ENCODE results near the gene LIFR.

The LIFR gene

DNA sequence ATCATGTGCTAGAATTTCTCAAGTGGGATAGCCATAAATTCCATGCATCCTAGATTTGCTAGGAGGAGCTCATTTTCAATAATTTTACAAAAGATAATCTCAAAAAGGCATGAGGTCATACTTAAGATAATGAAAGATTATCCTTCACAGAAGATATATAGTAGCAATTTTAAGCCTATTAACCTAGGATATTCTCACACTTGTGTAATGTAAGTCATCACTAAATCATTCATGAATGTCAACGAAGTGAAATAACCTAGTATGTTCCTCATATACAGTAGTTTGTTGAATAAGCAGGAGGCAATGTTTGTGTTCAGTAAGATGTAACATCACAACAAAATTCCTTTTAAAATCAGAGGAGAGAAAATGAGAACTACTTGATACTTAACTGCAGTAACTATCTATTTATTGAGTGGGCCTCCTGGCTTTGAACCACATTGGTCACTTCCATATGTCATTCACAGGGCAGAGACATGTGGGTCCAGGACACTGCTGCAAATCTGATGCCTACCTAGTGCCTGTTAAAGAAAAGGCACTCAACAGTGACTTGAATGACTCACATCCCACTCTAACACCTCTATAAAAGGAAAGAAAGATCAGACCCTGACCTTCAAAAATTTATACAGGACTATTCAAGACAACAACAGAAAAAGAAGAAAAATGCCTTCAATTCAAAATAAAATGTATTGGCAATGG, 8.2 kb downstream of the LIFR start:
- DNase-seq (ENCODE audit: low spot score), result no peak

DNA sequence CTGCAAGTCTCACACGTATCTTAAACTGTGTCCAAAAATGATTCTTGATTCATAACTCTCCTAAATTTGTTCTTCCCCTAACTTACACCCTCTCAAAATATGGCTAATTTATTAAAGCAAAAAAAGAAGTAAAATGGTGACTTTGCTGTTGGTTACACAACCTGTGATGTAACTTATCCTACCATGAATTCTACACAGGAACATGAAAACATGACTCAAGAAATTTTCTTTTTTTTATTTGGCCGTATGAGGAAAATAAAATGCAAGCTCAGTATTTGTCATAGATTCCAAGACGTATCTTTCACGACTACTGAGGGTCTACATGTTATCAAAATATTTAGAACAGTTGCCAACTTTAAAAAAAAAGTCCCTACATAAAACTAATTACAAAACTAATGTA, 9.2 kb downstream of the LIFR start:
- DNase-seq (ENCODE audit: low spot score), result no peak

DNA sequence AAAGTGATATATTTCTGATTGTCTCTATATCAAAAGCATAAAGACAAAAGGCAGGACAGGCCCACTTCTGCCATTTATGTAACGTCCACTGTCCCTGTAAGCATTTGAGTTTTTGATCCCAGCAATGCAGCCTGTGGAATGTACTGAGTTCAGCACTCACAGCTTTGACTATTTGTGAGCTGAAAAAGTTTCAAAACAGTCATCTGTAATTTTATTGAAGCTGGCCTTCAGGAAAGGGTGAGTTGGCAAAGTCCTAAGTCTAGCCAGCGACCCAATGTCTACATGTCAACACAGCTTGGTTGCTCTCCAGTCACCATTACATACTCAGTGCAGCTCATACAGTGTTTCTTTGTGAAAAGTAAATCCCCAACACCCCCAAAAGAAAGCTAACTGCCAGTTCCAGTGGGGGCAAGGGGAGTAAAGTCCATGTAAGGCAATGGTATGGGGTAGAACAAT, 9.7 kb downstream of the LIFR start:
- no peak for DNase-seq (ENCODE audit: low spot score)

DNA sequence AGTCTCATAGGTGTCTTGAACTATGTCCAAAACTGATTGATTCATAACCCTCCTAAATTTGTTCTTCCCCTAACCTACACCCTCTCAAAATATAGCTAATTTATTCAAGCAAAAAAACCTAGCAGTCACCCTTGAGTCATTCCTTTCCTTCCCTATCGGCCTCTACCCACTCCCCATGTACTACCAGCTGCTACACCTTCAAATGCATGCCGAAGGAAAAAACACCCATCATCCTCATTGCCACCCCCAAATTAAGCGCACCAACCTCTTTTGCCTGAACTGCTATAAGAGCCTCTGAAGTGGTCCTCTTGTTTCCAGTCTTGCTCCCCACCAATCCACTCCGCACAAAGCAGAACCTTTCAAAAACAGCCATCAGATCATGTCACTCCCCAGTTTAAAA, 12.6 kb downstream of the LIFR start:
- DNase-seq (ENCODE audit: low spot score), result no peak

DNA sequence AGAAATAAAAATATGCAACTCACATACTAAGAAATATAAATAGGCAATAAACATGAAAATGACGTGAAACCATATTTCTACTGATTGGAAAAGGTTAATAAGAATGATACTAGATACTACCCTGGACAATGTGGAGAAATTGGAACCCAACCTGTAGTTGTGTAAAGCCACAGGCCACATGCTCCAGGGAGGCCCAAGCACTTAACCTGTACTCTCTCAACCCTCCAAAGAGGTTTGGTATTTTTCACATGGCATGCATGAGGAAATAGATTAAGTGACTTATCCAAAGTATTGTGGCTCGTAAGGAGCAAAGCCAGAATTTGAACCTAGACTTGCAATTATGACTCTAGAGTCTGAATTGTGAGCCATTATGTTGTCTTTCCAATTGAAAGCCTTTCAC, 13.4 kb downstream of the LIFR start:
- DNase-seq (ENCODE audit: low spot score), result no peak

DNA sequence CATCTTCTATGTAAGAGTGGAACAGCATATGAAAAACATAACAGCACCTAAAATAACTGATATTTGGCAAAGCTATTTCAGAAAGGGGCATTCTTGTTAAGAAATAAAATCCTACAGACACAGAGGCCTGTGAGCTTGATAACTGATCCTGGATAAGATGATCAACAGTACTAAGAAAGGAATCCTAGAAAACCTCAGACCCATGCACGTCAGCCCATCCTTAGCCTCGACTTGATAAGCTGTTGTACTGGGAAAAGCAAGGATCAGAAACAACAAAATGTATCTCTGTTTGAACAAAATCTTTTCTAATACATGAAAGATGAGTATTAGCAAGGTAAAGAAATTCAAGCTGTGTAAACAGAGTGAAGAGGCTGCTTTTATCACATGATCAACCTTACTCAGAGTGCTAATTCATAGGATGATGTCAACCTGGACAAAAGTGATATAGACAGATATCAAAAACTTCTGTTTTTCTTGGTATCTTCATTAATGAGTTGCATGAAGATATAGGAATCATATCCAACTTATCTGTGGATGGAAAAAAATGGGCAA, 15.2 kb downstream of the LIFR start:
- DNase-seq (ENCODE audit: low spot score), result no peak

DNA sequence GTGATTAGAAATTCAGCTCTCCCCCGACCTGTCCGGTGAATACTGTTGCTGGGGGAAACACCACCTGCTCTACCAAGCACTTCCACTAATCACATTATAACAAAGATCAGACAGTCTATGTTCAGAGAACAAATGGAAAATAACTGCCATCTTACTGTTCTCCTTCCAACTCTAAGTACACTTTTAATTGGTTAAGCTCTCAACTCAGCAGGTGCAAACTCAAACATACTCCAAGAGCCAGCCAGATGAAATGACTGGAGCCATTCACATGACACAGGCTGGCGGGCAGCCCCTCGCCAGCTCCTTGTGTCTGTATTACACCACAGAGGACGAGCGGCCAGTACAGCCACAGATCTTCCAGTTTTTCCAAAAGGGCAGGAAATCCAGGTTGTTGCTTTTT, 16.1 kb downstream of the LIFR start:
- DNase-seq (ENCODE audit: low spot score), result no peak

DNA sequence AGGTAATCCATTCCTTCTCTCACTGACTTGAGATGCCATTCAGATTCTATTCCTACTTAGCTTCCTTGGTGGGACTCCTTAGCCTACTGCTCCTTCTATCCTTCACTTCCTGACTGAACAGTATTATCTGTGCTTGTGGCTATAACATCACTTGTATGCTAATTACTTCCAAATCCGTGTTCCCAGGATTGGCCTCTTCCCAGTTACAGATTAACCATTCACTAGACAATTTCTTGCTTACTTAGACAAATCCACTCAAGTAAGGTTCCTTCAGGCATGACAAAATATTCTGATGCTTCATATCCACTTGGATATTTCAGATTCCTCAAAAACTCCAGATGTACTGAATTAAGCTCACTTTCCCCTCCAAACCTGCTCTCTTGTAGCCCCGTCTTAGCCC, 18.3 kb downstream of the LIFR start:
- DNase-seq (ENCODE audit: low spot score), result no peak

DNA sequence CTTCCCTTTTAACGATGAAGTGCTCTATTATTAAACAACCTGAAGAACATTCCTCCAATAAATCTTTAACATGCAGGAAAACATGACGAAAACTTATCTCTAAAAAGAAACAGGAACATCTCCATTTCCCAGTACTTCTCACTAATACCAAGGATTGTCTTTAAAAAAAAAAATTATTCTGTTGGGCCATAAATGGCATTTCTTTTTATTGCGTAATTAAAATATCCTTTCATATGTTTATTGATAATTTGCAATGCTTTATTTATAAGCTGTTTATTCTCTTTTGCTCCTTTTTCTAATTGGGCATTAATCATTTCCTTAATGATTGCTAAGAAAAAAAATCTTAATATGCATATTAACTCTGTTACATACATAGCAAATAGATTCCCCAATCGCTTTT, 18.9 kb downstream of the LIFR start:
- no peak for DNase-seq (ENCODE audit: low spot score)

DNA sequence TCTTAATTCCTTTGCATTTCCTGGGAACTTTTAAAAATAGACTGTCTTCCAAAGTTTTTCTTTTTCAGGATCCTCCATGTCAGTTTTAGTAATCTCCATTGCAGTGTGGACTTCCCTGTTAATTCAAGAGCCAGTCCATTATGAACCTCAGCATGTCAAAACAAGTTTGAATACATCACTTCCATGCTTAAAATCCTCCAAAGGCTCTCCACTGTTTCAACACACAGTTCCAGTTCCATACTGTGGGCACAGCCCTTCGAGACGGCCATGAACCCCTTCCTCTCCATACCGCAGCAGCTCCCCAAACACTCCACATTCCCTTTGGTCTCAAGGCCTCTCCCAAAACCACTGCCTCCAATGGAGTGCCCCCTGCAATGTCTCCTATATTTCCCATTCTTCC, 19.5 kb downstream of the LIFR start:
- no peak for DNase-seq (ENCODE audit: low spot score)

DNA sequence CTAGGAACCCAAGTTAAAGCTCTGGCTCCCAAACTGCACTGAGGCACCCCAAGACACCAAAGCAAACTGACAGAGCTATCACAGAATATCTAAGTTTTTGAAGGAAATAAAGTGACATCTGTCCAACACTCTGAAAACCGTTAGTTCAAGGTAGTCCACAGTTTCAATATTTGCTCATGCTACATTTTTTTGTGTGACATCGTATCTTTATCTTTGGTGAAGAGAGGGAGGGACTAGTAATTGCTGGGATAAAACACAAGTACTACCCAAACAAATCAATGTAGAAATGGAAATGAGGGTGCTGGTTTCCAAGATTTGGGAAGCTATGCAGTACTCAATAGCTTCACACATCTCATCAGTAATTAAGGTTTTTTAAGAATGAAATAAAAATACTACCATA, 20.6 kb downstream of the LIFR start:
- DNase-seq (ENCODE audit: low spot score), result no peak

DNA sequence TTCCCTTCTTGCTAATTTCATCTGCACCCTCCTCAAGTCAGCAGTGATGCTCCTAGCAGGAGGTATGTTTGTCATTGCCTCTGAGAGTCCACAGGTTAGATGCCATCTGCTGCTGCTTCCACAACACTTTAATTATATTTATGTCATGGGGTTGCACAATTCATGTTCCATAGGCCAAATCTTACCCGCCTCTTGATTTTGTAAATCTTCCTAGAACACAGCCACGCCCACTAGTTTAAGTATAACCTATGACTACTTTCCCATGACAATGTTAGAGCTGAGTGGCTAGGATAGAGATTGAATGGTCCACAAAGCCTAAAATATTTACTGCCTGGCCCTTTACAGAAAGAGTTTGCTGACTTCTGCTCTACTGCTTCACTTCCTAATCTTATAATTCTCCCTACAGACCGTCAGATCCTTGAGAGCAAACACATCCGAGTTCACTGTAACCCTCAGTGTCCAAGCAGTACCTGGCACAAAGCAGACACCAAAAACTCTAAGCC, 21.1 kb downstream of the LIFR start:
- no peak for DNase-seq (ENCODE audit: low spot score)

DNA sequence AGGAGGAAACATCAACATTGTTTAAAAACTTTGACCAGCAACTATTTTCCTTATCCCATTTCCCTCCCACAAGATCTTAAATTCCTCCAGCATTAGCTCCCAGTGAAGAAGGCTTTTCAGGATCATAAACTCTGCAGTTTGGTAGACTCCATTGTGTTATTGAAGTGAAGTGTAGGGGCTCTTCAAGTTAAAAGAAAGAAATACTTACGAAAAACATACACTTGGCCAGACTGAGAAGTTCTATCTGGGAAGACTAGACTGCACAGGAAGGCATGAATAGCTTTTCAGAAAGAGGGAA, 22.3 kb downstream of the LIFR start:
- no peak for DNase-seq (ENCODE audit: low spot score)

DNA sequence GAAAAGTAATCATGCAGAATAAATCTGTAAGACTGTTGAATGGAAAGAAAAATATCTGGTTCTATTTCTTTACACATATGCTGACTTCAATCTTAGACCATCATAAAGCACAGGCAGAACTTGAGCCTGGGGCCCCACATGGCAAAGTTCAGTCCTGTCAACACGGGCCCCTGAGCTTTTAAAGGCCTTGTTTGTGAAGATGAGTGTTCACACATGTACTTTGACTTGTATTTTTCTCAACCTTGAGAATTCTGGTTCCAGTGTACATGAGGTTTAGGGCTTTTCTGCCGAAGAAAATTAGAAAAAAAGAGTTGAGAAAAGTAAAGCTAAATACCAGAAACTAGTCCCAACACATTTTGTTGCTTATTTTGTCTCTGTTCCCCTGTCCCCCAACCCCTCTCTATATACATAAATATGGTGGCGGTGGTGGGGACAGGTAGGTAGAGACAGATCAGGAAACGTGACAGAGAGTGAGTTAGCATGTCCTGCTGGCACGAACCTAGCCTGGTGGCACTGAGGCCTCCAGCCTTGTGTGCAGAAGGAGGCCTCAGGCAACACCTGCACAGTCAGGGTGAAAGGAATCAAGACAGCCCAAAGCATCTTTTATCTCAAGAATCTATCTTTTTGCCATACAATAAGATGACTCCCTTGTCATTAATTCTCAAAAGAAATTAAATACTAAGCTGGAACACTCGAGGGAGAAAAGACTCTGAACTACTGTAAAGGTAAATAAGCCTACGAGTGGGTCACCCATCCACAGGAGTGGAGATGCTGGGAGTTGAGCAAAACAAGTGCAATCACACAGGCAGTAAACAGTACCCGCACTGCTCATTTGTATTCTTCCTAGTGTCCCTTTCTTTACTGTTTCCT, 22.9 kb downstream of the LIFR start:
- no peak for DNase-seq (ENCODE audit: low spot score)

DNA sequence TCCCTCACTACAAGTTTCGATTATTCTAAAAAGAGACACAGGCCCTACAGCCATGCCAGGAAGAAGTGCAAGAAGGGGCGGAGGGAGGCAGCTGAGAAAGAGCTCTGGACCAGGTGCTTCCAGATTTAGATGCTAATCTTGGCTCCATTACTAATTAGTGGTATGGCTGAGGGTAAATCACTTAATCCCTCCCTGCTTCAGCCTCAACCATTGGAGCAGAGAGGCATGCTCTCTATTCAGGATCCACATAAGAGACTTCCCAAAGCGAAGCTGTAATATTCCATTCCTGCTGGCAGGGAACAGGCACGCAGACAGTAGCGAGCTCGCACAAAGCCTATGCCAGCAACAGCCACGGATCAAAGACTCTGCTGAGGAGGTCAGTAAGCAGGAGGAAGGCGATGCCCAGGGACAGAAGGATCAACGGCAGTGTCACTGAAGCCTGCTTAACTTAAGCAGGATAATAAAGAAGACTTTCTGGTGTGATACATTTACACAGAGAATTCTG, 24.2 kb downstream of the LIFR start:
- peak; percentile 37 for DNase-seq (ENCODE audit: low spot score)

DNA sequence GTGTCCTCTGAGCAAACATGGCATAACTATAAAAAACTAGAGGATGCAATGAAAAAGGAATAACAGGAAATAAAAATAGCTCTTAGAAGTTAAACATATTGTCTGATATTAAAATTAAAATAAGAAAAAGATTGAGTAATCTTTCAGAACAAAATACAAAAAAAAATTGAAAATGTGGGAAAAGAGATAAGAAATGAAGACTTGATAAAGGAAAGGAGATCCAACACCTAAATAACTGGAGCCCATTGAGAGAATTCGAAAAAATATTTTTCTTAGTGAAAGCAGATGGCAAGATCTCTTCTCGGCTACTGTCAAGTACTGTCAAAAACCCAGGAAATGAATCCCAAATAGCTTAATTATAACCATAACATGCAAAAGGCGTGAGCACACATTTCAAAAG, 24.9 kb downstream of the LIFR start:
- no peak for DNase-seq (ENCODE audit: low spot score)

DNA sequence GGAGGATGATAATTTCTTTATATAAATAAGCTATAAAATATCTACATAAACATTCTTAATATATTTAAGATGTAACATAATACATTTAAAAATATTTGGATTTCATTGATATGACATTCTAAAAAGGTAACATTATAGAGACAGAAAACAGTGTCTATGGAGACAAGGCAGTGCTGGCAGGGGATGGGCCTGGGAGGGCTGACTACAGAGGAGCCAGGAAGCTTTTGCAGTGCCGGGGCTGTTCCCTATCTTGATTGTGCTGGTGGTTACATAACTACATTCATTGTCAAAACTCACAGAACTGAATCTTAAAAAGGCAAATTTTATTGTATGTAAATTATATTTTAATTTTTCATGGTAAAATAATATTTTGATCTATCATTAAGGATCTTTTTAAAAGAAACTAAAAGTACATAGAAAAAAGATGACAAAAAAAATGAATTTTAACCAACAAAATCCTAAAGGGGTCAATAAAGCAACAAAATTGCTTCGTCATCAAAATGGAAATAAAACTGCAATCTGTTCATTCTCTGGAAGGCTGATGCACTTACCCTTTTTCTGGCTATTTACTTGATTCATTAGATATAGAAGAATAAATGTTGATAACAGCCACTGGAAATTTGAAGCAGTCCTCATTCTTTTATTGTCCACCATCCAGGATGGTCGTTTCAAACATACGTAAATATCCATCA, 26.3 kb downstream of the LIFR start:
- DNase-seq (ENCODE audit: low spot score), result no peak

DNA sequence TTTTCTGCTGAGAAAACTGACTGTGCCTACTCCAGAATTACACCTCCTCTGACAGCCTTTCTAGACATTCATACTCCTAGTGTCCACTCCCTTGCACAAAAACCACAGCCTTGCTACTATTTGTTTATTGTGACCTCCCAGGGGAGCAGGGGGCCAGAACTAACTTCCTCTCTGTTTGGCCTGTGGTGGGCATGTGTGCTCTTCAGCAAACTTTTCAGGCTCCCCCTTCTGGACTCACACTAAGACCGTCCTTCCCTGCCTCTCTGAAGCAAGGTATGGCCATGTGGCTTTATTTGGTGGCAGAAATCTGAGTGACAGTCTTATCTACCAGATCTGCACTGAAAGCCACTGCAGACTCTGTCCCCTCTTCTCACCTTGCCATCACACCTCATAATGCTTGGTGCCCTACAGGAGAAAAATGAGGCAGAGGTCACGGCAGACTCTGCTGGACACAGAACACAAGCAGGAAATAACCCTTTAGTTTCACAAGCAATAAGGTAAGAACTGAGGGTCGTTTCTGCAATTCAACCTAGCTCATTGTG, 28.2 kb downstream of the LIFR start:
- no peak for DNase-seq (ENCODE audit: low spot score)

DNA sequence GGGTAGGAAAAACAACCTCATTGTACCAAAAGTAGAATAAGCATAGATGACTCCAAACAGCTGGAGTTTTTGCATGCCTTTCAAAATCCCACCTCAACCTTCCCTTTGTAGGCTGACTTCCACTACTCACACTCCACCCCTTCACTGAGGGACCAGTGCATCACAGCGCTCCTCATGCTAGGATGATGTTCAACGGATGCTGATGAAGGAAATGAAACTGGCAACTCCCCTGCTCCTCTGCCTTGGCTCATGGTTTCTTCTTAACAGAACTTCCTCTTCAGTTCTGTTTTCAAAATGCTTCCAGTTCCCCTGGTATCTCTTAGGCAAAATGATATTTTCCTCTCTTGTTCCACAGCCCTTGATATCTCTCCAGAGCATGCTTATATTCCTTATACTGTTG, 29.0 kb downstream of the LIFR start:
- no peak for DNase-seq (ENCODE audit: low spot score)

DNA sequence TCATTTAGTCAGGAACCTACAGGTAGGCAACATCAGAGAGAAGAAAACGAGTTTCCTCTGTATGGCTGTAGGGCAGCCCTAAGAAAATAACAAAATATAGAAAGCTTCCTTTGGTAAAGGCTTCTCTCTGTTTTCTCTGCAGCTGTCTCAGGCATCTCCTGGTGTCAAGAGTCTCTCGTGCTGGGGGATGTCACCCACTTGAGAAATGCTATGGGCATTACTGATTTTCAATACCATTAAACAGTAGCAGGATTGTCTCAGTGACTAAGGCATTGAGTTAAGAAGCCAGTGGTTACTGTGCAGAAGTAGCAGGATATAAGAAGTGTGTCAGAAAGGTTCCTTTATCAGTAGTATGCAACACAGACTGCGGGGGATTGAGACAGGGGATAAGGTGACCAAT, 32.4 kb downstream of the LIFR start:
- no peak for DNase-seq (ENCODE audit: low spot score)

DNA sequence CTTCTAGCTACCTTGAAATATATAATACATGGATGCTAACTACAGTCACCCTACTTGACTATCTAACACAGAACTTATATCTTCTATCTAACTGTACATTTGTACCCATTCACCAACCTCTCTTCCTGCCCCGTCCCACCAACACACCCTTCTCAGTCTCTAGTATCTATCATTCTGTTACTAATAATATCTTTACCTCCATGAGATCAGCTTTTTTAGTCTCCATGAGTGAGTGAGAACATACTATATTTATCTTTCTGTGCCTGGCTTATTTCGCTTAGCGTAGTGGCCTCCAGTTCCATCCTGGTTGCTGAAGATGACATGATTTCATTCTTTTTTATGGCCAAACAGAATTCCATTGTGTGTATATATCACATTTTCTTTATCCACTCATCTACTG, 37.0 kb downstream of the LIFR start:
- DNase-seq (ENCODE audit: low spot score), result no peak

DNA sequence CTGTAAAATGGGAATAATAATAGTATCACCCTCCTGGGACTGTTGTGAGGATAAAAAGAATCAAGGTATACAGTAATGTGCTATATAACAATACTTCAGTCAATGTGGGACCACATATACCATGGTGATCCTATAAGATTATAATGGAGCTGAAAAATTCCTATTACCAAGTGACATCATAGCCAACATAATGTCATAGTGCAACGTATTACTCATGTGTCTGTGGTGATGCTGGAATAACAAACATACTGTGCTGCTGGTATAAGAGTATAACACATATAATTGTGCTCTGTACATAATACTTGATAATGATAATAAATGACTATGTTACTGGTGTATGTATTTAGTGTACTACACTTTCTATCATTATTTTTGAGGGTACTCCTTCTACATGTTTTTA, 38.1 kb downstream of the LIFR start:
- DNase-seq (ENCODE audit: low spot score), result no peak

All from iPS-NIHi11 (cell line).